Bronchial epithelial cell (primary cell): Measurements from ENCODE around the gene RPL28. TPM values are rescaled to one million over a fixed set of nuclear protein-coding genes. Genes with fewer than 3 reads are reported as not detected.

Source experiments
- DNase-seq: peaks from one replicate; pipeline ENCODE4 v3.0.0-alpha.2; 2010; ENCODE audit warnings: low read depth
- FAIRE-seq: peaks from 2 replicates; lab custom pipeline; 2011; peaks lifted over from hg19 to GRCh38; lab: Jason Lieb, UNC
- H3K27me3 ChIP-seq: 2 replicates; pipeline ENCODE4 v1.5.1; 2011; ENCODE audit warnings: low read length; ENCODE audit not compliant: control insufficient read depth, insufficient read depth
- H3K36me3 ChIP-seq: 2 replicates; pipeline ENCODE4 v1.5.1; 2011; ENCODE audit warnings: low read length; ENCODE audit not compliant: control insufficient read depth, insufficient read depth
- H3K4me3 ChIP-seq: 2 replicates; pipeline ENCODE4 v1.5.1; 2011; ENCODE audit warnings: mild to moderate bottlenecking, low read depth, low read length, control low read depth
- total RNA-seq: library from RNA; depleted of rRNA; stranded (reverse); fragments of >200 nt; gene quantifications from 2 replicates; pipeline ENCODE4 v1.2.1, GENCODE V29; 2014
- TF ChIP-seq, protein P1 (sequence below): IDR thresholded peaks from 2 replicates; pipeline ENCODE4 v1.5.1; 2011; ENCODE audit warnings: mild to moderate bottlenecking, moderate library complexity, low read length, control low read depth, inconsistent platforms; ENCODE audit not compliant: insufficient read depth, severe bottlenecking

The RPL28 gene
- total RNA-seq: 348 and 603 TPM in 2 replicates

DNA sequence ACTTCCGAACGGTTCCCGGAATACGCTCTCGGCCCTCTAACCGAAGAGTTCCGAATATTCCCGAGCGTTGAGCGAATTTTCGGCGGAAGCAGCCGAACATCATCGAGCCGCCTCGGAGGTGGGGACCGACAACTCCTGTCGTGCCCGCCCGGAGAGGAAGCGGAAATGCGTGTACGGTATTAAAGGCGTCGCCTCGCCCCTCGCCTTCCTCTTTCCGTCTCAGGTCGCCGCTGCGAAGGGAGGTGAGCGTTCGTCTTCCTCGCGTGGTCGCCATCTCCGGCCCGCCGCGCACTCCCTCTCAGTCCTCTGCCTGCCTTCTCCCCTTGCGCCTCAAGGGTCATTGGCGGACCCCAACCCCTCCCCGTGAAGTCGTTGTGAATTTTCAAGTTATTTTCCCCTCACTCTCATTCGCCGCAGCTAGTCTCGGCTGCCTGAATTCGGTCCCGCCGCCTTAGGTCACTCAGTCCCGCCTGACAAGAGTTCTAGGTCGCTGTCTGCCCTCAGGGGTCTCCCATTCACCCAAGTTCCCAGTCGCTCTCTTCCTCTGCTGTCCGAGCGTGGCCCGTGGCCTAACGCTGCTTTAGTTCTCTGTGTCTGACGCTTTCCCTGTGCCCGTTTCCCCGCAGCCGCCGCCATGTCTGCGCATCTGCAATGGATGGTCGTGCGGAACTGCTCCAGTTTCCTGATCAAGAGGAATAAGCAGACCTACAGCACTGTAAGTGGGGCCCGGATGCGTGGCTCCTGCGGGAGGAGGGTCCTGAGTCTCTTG lies at the start of gene RPL28:
RPL28 (plus strand) TSS at position 209 of the 769 bp plus-strand sequence; CDS start at position 635, 426 bp downstream.
- TF ChIP-seq, protein P1, sequence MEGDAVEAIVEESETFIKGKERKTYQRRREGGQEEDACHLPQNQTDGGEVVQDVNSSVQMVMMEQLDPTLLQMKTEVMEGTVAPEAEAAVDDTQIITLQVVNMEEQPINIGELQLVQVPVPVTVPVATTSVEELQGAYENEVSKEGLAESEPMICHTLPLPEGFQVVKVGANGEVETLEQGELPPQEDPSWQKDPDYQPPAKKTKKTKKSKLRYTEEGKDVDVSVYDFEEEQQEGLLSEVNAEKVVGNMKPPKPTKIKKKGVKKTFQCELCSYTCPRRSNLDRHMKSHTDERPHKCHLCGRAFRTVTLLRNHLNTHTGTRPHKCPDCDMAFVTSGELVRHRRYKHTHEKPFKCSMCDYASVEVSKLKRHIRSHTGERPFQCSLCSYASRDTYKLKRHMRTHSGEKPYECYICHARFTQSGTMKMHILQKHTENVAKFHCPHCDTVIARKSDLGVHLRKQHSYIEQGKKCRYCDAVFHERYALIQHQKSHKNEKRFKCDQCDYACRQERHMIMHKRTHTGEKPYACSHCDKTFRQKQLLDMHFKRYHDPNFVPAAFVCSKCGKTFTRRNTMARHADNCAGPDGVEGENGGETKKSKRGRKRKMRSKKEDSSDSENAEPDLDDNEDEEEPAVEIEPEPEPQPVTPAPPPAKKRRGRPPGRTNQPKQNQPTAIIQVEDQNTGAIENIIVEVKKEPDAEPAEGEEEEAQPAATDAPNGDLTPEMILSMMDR: no peak
- no peaks in the 10 kb centered on the region for H3K27me3 ChIP-seq
- H3K4me3 ChIP-seq: peak within 1 kb of the TSS; percentile 77
- H3K36me3 ChIP-seq: peaks cover 32% of the 10 kb centered on the region
- DNase-seq (peak; percentile 94), FAIRE-seq (no peak)

DNA sequence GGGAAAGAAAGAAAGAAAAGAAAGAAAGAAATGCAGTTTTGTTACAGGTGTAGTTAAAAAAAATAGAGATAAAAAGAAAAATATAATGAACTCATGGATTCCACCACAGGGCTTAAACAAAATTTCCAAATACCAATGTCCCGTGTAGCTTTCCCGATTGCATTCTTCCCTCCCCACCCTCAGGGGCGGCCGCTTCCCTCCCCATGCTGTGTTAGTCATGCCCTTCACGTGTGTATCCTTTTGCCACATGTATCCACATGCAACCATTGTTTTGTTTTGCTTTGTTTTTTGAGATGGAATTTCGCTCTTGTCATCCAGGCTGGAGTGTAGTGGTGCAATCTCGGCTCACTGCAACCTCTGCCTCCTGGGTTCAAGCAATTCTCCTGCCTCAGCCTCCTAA lies 49.6 kb upstream of the RPL28 start:
- TF ChIP-seq, protein P1: no peak

DNA sequence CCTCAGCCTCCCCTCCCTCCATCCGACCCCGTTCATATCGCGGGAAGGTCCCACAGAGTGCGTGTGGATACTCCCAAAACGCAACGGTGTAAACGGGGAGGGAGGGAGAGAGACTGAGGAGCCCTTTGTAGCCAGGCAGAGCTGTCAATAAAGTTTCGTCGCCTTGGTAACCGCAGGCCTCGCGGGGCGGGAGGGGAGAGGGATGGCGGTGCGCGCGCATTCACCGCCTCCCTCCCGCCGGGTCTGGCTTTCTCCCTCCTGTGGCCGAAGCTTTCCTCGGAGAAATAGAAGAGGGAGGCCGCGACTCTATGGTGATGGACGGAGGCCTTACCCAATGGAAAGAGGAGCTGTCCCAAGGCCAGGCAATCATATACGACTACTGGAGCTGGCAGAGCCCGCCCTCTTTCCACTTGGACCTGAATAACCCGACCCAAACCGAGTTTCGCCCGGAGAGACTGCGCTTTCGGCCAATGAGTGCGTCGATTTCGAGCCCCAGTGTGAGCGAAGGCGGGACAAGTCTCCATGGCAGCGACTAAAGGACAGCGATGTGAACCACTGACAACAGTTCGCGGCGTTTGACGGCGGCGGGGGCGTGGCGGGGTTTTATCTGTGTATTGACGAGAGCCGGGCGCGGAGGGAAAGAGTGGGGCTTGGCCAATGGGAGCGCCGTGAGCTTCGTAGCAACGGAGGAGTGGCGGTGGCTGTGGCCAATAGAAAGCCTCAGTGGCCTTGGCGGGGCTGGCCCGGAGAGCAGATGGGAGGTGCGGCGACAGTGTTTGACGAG lies 46.4 kb upstream of the RPL28 start, which contains the start of gene KMT5C:
KMT5C (plus strand) TSS at position 772 of the 784 bp plus-strand sequence. CDS start 2,061 bp downstream, outside the sequence.
- Histone ChIP-seq H3K4me3 (peak within 1 kb of the TSS; percentile 82), H3K36me3 (peaks cover 15% of the 10 kb centered on the region), H3K27me3 (no peaks in the 10 kb centered on the region)
- DNase-seq: peak; percentile 100
- peak; percentile 98 for FAIRE-seq
- TF ChIP-seq, protein P1: peak; percentile 42

More for the DNA sequence above, 49.6 kb upstream of the RPL28 start:
- Histone ChIP-seq H3K4me3 (no peak overlapping the region), H3K27me3 (no peaks in the 10 kb centered on the region), H3K36me3 (no peaks in the 10 kb centered on the region)
- DNase-seq (peak; percentile 95), FAIRE-seq (no peak)

DNA sequence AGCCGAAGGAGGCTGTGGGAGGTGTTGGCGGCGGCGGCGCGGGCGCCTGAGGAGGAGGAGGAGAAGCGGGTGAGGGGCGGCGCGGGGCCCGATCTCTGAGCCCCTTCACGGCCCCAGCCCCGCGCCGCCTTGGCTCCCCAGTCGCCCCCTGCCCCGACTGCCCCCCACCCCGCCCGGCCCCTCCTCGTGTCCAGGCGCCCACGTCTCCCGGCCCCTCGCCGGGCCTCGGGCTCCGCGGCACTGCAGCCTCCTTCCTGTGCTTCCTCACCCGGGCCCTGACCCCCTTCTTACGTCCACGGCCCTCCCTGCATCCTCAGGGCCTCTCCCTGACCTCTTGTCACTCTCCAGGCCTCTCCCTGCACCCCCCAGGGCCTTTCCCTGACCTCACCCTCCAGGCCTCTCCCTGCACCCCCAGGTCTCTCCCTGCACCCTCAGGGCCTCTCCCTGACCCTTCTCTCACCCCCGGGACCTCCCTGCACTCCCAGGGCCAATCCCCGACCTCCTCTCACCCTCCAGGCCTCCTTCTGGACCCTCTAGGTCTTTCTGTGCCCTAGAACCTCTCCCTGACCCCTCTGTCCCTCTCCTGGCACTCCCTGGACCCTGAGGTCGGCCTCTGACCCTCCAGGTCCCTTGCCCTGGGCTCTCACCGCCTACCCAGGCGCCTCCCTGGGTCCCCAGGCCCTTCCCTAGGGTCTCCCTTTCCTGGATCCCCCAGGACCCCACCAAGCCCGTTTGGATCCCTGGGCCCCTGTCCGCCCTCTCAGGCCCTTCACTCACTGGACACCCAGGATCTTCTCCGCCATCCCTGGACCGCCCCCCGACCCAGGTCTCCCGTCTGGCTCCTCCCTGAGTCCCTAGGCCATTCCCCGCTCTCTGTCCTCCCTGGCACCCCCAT lies 45.6 kb upstream of the RPL28 start:
- Histone ChIP-seq H3K4me3 (peak overlapping the region; percentile 82), H3K36me3 (peaks cover 15% of the 10 kb centered on the region), H3K27me3 (no peaks in the 10 kb centered on the region)
- TF ChIP-seq, protein P1: no peak
- FAIRE-seq (no peak), DNase-seq (no peak)

DNA sequence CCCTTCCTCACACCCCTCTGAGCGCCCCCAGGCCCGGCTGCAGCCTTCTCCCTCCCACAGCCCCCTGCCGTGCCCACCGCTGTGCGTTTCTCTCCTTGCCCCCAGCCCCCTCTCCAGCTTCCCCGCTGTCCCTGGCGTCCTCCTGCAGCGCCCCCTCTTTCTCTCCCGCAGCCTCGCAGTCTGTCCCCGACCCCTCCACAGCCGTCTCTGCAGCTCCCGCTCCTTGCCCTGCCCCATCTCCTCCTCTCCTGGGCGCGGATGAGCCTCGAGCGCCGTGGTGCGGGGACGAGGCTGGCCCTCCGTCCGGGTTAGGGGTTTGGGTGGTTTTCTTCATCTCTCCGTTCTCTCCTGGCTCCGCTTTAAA lies 45.0 kb upstream of the RPL28 start:
- Histone ChIP-seq H3K27me3 (no peaks in the 10 kb centered on the region), H3K36me3 (peaks cover 15% of the 10 kb centered on the region), H3K4me3 (peak overlapping the region; percentile 82)
- TF ChIP-seq, protein P1: peak; percentile 16
- DNase-seq: no peak
- no peak for FAIRE-seq
